Mesothelial cell of epicardium (in vitro differentiated cells): Measurements from ENCODE around the gene L1CAM. TPM values are rescaled to one million over a fixed set of nuclear protein-coding genes. Genes with fewer than 3 reads are reported as not detected.

Experiments used
- DNase-seq, 2 experiments: peaks; one replicate each; pipeline ENCODE4 v3.0.0; 2021; ENCODE audit warnings: low spot score in 2 of 2; ENCODE audit not compliant: unreplicated experiment in 2 of 2
- H3K27ac Mint-ChIP-seq: 2 replicates; pipeline ENCODE4 v1.8.0; 2021; ENCODE audit warnings: mixed read lengths
- H3K27me3 Mint-ChIP-seq: 2 replicates; pipeline ENCODE4 v1.8.0; 2021; ENCODE audit warnings: low read depth, mixed read lengths
- H3K36me3 Mint-ChIP-seq: 2 replicates; pipeline ENCODE4 v1.8.0; 2021; ENCODE audit warnings: mixed read lengths
- H3K4me1 Mint-ChIP-seq: 2 replicates; pipeline ENCODE4 v1.8.0; 2021; ENCODE audit warnings: mixed read lengths
- H3K4me3 Mint-ChIP-seq: 2 replicates; pipeline ENCODE4 v1.8.0; 2021; ENCODE audit warnings: mild to moderate bottlenecking, moderate library complexity, mixed read lengths
- H3K9me3 Mint-ChIP-seq: 2 replicates; pipeline ENCODE4 v1.8.0; 2021; ENCODE audit warnings: mixed read lengths
- total RNA-seq: library from RNA; stranded (reverse); gene quantifications from 3 replicates; pipeline ENCODE4 v1.2.1, GENCODE V29; 2021
- TF ChIP-seq, protein P1 (sequence below): fragments of 200-600 bp; sonication (generic); IDR thresholded peaks from one replicate; pipeline ENCODE4 v1.5.0; 2021; ENCODE audit warnings: antibody characterized with exemption; ENCODE audit not compliant: unreplicated experiment

Gene L1CAM
- total RNA-seq, 1 donor from 2014 or later: 2.1 TPM

DNA sequence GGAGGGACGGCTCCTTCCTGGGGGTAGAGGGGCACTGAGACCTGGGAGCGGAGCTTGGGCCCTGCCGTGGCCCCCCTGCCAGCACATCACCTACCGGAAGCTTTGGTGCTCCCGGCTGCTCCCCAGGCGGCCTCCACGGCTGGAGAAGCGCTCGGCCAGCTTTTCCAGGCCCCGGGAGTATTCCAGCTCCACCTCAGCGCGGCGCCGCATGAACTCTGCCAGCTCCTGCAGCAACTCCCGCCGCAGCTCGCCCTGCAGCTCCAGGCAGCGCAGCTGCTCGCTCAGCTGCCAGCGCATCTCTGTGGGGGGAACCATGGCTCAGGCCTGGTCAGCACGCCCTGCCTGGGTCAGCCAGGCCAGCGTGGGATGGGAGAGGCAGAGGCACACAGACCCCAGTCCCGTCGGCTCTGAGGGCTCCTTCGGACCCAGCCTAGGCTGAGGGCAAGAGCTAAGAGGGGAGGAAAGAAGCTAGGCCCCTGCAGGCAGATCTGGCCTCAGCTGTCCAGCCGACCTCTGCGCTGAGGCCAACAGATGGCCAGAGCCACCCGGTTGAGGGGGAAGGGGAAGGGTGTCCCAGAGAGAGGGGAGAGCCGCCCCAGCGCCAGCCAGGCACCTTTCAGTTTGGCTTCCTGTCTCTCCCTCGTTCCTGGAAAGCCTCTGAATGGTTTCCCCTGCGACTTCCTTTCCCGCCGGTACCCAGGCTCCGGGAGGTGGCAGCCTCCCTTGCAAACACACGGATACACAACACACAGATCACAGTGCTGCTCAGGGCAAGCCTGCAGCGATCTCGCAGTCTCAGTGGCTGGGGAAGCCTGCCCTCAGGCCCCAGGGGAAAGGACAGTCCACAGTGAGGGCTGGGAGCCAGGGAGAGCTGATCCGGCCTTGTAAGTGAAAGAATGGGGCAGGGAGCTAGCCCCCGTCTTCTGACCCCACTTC, 35.8 kb upstream of the L1CAM start:
- Mint-ChIP-seq H3K27me3 (no peaks in the 10 kb centered on the region), H3K36me3 (peaks cover 5% of the 10 kb centered on the region), H3K4me3 (no peak overlapping the region), H3K27ac (no peak overlapping the region), H3K9me3 (no peaks in the 10 kb centered on the region), H3K4me1 (peaks cover 9% of the 10 kb centered on the region)
- TF ChIP-seq, protein P1, sequence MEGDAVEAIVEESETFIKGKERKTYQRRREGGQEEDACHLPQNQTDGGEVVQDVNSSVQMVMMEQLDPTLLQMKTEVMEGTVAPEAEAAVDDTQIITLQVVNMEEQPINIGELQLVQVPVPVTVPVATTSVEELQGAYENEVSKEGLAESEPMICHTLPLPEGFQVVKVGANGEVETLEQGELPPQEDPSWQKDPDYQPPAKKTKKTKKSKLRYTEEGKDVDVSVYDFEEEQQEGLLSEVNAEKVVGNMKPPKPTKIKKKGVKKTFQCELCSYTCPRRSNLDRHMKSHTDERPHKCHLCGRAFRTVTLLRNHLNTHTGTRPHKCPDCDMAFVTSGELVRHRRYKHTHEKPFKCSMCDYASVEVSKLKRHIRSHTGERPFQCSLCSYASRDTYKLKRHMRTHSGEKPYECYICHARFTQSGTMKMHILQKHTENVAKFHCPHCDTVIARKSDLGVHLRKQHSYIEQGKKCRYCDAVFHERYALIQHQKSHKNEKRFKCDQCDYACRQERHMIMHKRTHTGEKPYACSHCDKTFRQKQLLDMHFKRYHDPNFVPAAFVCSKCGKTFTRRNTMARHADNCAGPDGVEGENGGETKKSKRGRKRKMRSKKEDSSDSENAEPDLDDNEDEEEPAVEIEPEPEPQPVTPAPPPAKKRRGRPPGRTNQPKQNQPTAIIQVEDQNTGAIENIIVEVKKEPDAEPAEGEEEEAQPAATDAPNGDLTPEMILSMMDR: no peak
- no peak for DNase-seq

DNA sequence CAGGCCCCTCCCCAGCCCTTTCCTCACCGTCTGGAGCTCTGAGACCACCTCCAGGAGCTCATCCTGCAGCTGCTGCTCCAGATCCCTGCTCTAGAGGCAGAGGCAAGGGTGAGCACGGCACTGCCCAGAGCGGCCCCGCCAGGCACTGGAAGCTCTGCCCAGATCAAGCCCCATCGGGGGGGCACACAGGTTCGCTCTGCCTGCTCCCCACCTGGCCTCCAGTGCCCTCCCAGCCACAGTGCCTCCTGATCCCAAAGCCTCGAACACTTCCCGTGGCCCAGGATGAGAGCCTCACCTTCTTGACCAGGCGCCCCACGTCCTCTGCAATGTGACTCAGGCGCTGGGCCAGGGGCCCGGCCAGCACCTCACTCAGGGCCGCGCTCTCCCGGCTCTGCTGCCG, 35.1 kb upstream of the L1CAM start:
- peaks cover 7% of the 10 kb centered on the region for H3K36me3 Mint-ChIP-seq
- no peak overlapping the region for H3K27ac Mint-ChIP-seq
- TF ChIP-seq, protein P1: no peak
- no peak for DNase-seq
- no peaks in the 10 kb centered on the region for H3K9me3 Mint-ChIP-seq
- no peak overlapping the region for H3K4me3 Mint-ChIP-seq
- H3K27me3 Mint-ChIP-seq: no peaks in the 10 kb centered on the region
- peaks cover 8% of the 10 kb centered on the region for H3K4me1 Mint-ChIP-seq

DNA sequence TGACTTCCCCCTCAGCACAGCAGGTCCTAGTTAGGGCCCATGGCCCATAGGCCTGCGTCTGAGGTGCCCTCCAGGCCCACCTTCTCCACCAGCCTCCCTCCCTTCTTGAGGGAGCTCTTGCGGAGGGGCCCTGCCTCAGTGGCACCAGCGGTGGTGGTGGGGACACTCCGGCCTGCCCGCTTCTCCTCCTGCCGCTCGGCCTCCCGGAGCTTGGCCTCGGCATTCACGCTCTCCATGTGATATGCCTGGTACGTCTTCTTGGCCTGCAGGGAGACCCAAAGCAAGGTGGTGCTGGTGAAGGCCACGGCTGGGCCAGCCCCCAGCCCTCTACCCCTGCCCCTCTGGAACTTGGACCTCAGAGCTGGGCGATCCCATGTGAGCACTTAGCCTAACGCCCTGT, 34.6 kb upstream of the L1CAM start:
- no peaks in the 10 kb centered on the region for H3K27me3 Mint-ChIP-seq
- no peak overlapping the region for H3K4me3 Mint-ChIP-seq
- H3K36me3 Mint-ChIP-seq: peaks cover 7% of the 10 kb centered on the region
- no peak overlapping the region for H3K27ac Mint-ChIP-seq
- H3K9me3 Mint-ChIP-seq: no peaks in the 10 kb centered on the region
- H3K4me1 Mint-ChIP-seq: peaks cover 5% of the 10 kb centered on the region
- DNase-seq: no peak
- TF ChIP-seq, protein P1: no peak

DNA sequence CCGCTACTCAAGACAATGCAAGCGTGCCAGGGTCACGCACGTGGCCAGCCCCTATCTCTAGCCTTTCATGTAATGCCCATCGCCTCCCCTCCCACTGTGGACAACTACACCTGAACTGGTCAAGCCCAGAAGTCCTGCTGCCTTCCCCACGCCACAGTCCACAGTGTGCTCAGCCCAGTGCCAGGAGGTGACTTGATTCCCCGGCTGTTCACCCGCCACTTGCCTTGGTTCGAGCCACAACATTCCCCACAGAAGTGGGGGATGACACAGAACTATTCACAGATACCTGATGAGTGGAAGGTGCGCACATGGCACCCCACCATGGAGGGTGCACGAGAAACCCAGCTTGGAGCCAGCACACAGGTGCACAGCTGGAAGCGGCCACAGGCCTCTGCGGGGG, 33.3 kb upstream of the L1CAM start:
- Mint-ChIP-seq H3K4me1 (peaks cover 2% of the 10 kb centered on the region), H3K9me3 (no peaks in the 10 kb centered on the region), H3K36me3 (peaks cover 7% of the 10 kb centered on the region), H3K4me3 (no peak overlapping the region), H3K27me3 (no peaks in the 10 kb centered on the region), H3K27ac (no peak overlapping the region)
- TF ChIP-seq, protein P1: no peak
- DNase-seq: no peak

DNA sequence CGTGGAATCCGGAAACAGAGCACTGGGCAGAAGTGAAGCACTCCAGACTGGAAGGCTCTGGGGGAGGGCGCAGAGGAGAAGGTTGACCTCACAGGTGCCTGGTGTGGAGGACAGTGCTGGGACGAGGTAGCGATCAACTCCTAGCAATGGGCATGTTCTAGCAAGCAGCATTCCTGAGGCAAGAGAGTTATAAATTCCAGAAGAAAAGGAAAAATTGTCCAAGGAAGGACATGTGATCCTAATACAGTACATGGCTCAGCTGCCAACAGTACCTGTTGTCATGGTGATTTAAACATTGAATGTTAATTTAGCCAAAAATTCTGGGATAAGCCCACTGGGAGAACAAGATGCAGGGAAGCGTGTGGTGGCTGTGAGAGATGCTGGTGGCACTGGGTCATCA, 31.9 kb upstream of the L1CAM start:
- Mint-ChIP-seq H3K9me3 (no peaks in the 10 kb centered on the region), H3K4me3 (no peak overlapping the region), H3K27me3 (no peaks in the 10 kb centered on the region), H3K4me1 (no peaks in the 10 kb centered on the region), H3K27ac (no peak overlapping the region), H3K36me3 (peaks cover 7% of the 10 kb centered on the region)
- TF ChIP-seq, protein P1: no peak
- DNase-seq: no peak
